Measurements from ENCODE around the gene LTB4R2.

Gene LTB4R2

DNA sequence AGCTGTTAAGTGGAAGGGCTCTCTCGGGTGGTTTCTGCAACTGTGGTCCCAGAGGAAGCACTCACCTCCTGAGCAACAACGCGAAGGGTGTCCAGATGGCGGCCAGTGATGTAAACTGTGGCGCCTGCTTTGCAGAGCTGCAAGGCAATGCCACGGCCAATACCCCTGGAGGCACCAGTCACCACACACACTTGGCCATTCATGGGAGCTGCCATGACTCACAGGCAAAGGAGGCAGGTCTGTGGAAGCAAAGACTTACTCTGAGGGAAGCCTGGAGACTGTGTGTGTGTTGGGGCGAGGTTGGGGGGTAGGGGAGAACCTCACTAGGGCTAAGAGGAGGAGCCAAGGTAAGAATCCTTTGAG, 11.1 kb upstream of the LTB4R2 start:
- no peak for DNase-seq (ENCODE audit: low read depth in 1 of 2, low spot score in 1 of 2)

- DNase-seq (ENCODE audit: low read depth in 1 of 2, low spot score in 1 of 2): peak; percentile 87 to 96
Measured at GRCh38 chr14:24299255-24300191, 10.4 kb upstream of the LTB4R2 start, which contains the start of the genes DHRS1 and NOP9. Gene DHRS1 (minus strand): TSS chr14:24299780. CDS start chr14:24299106, 674 bp downstream. Gene NOP9 (plus strand): TSS chr14:24299850. CDS start chr14:24299955, 105 bp downstream.

GRCh38 chr14:24300326-24300980, 9.5 kb upstream of the LTB4R2 start:
- no peak for DNase-seq (ENCODE audit: low read depth in 1 of 2, low spot score in 1 of 2)

DNA sequence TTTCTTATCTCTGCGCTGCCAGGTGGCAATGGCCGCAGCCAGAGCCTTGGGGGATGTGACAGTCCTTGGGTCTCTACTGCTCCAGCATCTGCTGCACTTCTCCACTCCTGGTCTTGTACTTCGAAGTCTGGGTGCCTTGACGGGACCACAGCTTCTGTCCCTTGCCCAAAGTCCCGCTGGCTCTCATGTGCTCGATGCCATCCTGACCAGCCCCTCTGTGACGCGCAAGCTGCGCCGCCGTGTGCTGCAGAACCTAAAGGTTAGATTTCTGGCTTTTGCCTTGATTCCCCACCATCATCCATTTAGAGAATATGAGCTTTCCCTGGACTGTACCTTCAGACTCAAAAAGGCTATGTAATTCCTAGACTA, 5.9 kb upstream of the LTB4R2 start:
- no peak for DNase-seq (ENCODE audit: low read depth in 1 of 2, low spot score in 1 of 2)

DNA sequence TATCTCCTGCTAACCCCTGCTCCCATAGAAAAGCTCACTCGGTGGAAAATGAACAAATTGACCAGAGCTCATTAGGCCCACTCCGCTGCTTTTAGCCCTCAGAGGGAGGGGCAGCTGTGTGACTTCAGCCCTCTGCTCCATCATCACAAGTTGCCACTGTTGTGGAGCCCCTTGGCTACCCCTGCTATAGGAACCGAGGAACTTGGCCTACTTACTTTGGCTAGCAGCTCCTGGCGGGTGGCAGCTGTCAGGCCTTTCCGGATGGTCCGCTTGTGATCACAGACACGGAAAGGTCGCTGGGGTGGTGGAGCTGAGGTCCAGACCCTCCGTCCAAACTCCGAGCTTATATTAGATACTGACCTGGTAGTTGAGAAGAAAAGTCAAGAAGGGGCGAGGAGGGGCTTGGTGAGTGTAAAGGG, 2.8 kb upstream of the LTB4R2 start:
- no peak for DNase-seq (ENCODE audit: low read depth in 1 of 2, low spot score in 1 of 2)

GRCh38 chr14:24307575-24308341, 2.2 kb upstream of the LTB4R2 start, which contains the start of gene CIDEB:
Gene CIDEB (minus strand): TSS chr14:24307977. CDS start chr14:24307858, 119 bp downstream.
- peak; percentile 35 to 59 for DNase-seq (ENCODE audit: low read depth in 1 of 2, low spot score in 1 of 2)

GRCh38 chr14:24308342-24309124, 1.4 kb upstream of the LTB4R2 start:
- DNase-seq (ENCODE audit: low read depth in 1 of 2, low spot score in 1 of 2): no peak

GRCh38 chr14:24310265-24310645, 315 bp downstream of the LTB4R2 start:
- no peak for DNase-seq (ENCODE audit: low read depth in 1 of 2, low spot score in 1 of 2)

GRCh38 chr14:24310646-24311604, 985 bp downstream of the LTB4R2 start, which contains the start of gene LTB4R:
Gene LTB4R (plus strand): TSS chr14:24311502. CDS start chr14:24315652, 4,150 bp downstream.
- peak in 1 of 2 donors; percentile 47 for DNase-seq (ENCODE audit: low read depth in 1 of 2, low spot score in 1 of 2)

- DNase-seq (ENCODE audit: low read depth in 1 of 2, low spot score in 1 of 2): no peak
Measured at GRCh38 chr14:24311837-24312615, 2.1 kb downstream of the LTB4R2 start.

- DNase-seq (ENCODE audit: low read depth in 1 of 2, low spot score in 1 of 2): no peak
Measured at GRCh38 chr14:24312736-24313507, 3.0 kb downstream of the LTB4R2 start.

- DNase-seq (ENCODE audit: low read depth in 1 of 2, low spot score in 1 of 2): no peak
Measured at GRCh38 chr14:24313913-24314312, 4.0 kb downstream of the LTB4R2 start.

DNA sequence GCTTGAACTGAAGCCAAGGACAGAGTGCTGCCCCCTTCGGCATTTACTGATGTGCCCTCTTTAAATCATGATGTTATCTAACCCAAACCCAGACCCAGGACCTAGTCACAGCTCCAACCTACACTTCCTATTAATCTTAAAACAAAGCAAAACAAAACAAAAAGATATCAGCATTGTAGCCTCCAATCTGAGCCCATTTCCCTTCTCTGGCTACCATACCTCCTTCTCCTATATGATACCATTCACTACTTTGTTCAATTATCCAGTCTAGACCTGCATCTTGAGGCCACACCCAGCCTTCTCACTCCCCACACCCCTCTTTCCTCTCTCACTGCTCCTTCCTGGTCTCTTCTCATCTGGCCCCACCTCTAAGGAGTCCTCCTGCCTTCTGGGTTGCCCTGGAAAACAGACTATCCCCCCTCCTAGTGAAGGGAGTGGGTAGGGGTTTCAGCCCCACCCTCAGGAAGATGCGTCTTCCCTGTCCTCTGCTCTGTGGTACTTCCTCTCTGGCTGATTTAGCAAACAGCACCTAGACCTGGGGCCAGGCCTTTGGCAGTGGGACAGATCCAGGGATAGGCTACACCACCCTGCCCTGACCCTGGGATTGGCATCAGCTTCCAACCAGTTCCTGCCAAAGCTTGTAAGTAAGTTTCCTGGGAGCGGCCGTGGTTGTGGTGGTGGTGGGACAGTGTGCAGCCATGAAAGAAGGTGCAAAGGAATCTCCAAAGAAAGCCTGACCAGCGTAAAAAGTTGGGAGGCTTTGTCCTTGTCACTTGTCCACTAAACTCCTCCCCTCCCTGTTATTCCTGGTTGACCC, 4.6 kb downstream of the LTB4R2 start:
- DNase-seq (ENCODE audit: low read depth in 1 of 2, low spot score in 1 of 2): no peak

GRCh38 chr14:24315243-24315806, 5.4 kb downstream of the LTB4R2 start:
- DNase-seq (ENCODE audit: low read depth in 1 of 2, low spot score in 1 of 2): no peak

GRCh38 chr14:24315807-24316596, 6.1 kb downstream of the LTB4R2 start:
- no peak for DNase-seq (ENCODE audit: low read depth in 1 of 2, low spot score in 1 of 2)

- no peak for DNase-seq (ENCODE audit: low read depth in 1 of 2, low spot score in 1 of 2)
Measured at GRCh38 chr14:24316597-24316950, 6.6 kb downstream of the LTB4R2 start.

Measured in activated CD4-positive, alpha-beta T cell treated with anti-CD3 and anti-CD28 coated beads, Interleukin-2, amount 50 U/mL, for 24 hours (primary cell).